Activated CD4-positive, alpha-beta T cell treated with anti-CD3 and anti-CD28 coated beads, Interleukin-2, amount 10 ng/mL, durations not matched to agents 24 days and 14 days (primary cell): ENCODE results near the gene MALT1. TPM values are rescaled to one million over a fixed set of nuclear protein-coding genes. Genes with fewer than 3 reads are reported as not detected.
"Not testable (repeated sequence)": the region's sequence is repeated elsewhere in the genome, so short reads cannot be mapped to it uniquely, and the experiment has no call there.

Experiments
- DNase-seq: peaks from one replicate; pipeline ENCODE4 v3.0.0; 2022
- H3K27ac Mint-ChIP-seq: one replicate; pipeline ENCODE4 v1.8.0; 2022; ENCODE audit warnings: mild to moderate bottlenecking, mixed read lengths
- H3K27me3 Mint-ChIP-seq: one replicate; pipeline ENCODE4 v1.8.0; 2022; ENCODE audit warnings: mixed read lengths
- H3K36me3 Mint-ChIP-seq: one replicate; pipeline ENCODE4 v1.8.0; 2022; ENCODE audit warnings: low read depth, mild to moderate bottlenecking, mixed read lengths
- H3K4me1 Mint-ChIP-seq: one replicate; pipeline ENCODE4 v1.8.0; 2021; ENCODE audit warnings: mixed read lengths
- H3K4me3 Mint-ChIP-seq: one replicate; pipeline ENCODE4 v1.8.0; 2022; ENCODE audit warnings: mild to moderate bottlenecking, moderate library complexity, mixed read lengths
- H3K9me3 Mint-ChIP-seq: one replicate; pipeline ENCODE4 v1.8.0; 2021; ENCODE audit warnings: mixed read lengths
- intact Hi-C: fragments of 100-400 bp; cut with micrococcal nuclease; formaldehyde crosslinking; loops from one replicate; pipeline ENCODE4 v1.15.1; 2023
- total RNA-seq: library from RNA; stranded (reverse); gene quantifications from 2 replicates; pipeline ENCODE4 v1.2.3, GENCODE V29; 2022

Gene MALT1
- total RNA-seq, 1 donor from 2014 or later, result 22.7 TPM

DNA sequence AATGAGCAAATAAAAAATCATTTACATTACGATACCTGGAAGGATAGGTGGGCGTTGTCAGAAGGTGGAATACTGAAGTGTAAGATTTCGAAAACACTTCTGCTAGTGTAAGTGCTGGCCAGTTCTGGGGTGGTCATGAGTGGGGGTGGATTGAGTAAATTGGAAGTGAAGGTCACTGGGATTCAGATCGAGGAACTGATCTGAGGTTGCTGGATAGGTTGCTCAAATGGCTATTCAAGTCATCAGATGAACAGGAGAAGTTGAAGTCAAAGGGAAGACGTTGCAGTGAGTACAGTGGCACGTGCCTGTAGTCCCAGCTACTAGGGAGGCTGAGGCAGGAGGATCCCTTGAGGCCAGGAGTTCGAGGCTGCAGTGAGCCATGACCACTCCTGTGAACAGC lies 95.7 kb downstream of the MALT1 start:
- peaks cover 56% of the 10 kb centered on the region for H3K27me3 Mint-ChIP-seq
- no peak overlapping the region for H3K27ac Mint-ChIP-seq
- DNase-seq, result no peak
- peaks cover 14% of the 10 kb centered on the region for H3K4me1 Mint-ChIP-seq
- no peak overlapping the region for H3K4me3 Mint-ChIP-seq
- H3K9me3 Mint-ChIP-seq, result no peaks in the 10 kb centered on the region
- H3K36me3 Mint-ChIP-seq, result no peaks in the 10 kb centered on the region
- intact Hi-C loops, result no loop called here

DNA sequence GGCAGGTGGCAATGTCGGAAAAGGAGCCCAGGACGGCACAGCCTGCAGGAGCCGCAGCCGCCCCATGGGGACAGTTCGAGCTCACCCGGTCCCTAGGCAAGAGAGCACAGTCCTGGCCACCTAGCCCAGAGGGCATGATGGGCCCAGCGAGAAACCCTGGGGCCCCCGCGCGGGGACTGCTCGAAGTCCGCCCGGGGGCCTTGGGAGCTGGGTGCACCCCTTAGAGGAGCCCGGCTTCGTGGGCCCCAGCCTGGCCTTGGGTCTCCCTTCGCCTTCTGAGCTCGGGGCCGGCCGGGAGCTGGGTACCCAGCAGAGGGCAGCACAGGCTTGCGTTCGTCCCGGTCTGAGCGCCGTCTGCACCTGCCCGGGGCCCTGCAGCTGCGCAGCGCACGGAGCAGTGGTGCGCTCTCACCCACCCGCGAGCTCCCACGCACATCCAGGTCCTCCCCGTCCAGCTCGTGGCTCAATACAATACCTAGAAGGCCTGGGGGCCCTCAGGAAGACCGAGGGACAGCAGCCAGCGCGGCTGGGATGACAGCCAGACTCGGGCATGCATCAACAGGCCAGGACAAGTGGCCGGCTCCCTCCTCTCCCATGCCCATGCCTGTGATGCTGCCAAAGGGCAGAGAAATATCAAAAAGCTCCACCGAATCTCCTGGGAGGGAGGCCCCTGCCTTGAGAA lies 97.2 kb downstream of the MALT1 start:
- Mint-ChIP-seq H3K36me3 (no peaks in the 10 kb centered on the region), H3K4me1 (peaks cover 12% of the 10 kb centered on the region), H3K27ac (no peak overlapping the region), H3K27me3 (peaks cover 60% of the 10 kb centered on the region), H3K4me3 (peak overlapping the region; percentile 49), H3K9me3 (no peaks in the 10 kb centered on the region)
- intact Hi-C loops, result loop anchor here (1.0 kb wide), 1 partner anchor 302 kb away; no protein-coding TSS in a partner anchor
- peak; percentile 90 for DNase-seq

DNA sequence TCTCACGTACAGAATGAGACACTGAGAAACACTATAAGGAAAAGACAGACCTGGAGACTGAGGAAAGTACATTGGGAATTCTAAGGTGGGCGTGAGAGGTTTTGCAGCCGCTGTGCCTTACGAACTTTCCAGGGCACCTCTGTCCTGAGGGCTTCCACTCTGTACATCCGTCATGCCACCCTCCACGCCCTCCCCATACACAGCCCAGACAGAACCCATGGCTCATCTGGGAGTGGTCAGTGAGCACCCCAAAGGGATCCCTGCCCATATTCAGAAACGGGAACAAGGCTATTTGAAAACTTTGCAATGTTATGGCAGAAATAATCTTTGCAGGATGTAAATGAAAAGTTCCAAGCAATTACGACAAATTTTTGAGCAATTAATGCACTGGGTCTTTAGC lies 98.1 kb downstream of the MALT1 start:
- Mint-ChIP-seq H3K9me3 (no peaks in the 10 kb centered on the region), H3K27ac (no peak overlapping the region), H3K36me3 (no peaks in the 10 kb centered on the region), H3K4me3 (no peak overlapping the region), H3K27me3 (peaks cover 60% of the 10 kb centered on the region), H3K4me1 (peaks cover 9% of the 10 kb centered on the region)
- intact Hi-C loops, result no loop called here
- DNase-seq, result no peak

DNA sequence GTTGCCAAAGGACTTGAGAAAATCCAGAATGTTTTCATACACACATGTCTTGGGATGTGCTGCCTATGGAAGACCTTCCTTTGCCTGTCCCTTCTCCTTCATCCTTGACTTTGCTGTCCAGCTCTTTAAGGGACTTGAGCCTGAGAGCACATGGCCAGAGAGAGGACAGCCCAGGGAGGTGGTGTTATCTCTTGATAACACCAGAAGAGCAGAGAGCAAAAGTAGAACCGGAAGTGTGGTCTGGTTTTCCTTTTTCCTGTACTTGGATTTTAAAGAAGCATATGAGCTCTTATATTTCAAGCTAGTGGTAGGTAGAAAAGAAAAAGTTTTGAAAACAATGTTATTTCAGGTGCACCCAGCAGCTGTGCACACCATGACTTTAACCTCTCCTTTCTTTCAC lies 99.3 kb downstream of the MALT1 start:
- Mint-ChIP-seq H3K27ac (no peak overlapping the region), H3K27me3 (peaks cover 51% of the 10 kb centered on the region), H3K9me3 (no peaks in the 10 kb centered on the region), H3K4me3 (no peak overlapping the region), H3K36me3 (no peaks in the 10 kb centered on the region), H3K4me1 (peaks cover 9% of the 10 kb centered on the region)
- DNase-seq, result no peak
- intact Hi-C loops, result no loop called here

DNA sequence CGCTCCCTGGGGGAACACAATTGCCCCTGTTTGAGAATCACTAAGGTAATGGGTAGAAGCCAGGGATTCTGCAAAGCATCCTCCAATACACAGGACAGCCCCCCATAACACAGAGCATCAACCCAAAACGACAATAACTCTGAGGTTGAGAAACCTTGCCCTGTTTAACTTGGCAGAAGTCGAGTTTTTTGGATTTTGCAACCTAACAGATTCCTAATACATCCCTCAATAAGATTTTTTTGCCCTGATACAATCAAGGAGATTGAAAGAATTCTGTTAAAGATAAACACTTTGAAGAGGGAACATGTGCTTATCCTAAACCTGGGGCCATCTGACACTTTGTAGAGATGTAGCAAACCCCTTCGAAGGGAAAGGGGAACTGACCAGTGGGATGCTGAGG lies 100.9 kb downstream of the MALT1 start:
- H3K9me3 Mint-ChIP-seq, result no peaks in the 10 kb centered on the region
- no peak for DNase-seq
- H3K4me3 Mint-ChIP-seq, result no peak overlapping the region
- peaks cover 39% of the 10 kb centered on the region for H3K27me3 Mint-ChIP-seq
- no peak overlapping the region for H3K27ac Mint-ChIP-seq
- peaks cover 9% of the 10 kb centered on the region for H3K4me1 Mint-ChIP-seq
- intact Hi-C loops, result no loop called here
- H3K36me3 Mint-ChIP-seq, result no peaks in the 10 kb centered on the region

DNA sequence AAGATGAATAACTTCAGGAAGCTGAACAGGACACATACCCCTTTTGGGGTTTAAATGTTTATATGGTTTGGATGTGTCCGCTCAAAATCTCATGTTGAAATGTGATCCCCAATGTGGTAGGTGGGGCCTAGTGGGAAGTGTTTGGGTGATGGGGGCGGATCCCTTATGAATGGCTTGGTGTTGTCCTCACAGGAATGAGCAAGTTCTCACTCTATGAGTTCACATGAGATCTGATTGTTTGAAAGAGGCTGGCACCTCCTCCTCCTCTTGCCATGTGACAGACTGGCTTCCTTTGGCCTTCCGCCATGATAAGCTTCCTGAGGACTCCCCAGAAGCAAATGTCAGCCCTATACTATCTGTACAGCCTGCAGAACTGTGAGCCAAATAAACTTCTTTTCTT lies 104.8 kb downstream of the MALT1 start:
- DNase-seq, result no peak
- Mint-ChIP-seq H3K27me3 (peaks cover 21% of the 10 kb centered on the region), H3K27ac (no peak overlapping the region), H3K4me3 (no peak overlapping the region), H3K4me1 (peaks cover 3% of the 10 kb centered on the region), H3K36me3 (no peaks in the 10 kb centered on the region), H3K9me3 (no peaks in the 10 kb centered on the region)
- intact Hi-C loops, result no loop called here

DNA sequence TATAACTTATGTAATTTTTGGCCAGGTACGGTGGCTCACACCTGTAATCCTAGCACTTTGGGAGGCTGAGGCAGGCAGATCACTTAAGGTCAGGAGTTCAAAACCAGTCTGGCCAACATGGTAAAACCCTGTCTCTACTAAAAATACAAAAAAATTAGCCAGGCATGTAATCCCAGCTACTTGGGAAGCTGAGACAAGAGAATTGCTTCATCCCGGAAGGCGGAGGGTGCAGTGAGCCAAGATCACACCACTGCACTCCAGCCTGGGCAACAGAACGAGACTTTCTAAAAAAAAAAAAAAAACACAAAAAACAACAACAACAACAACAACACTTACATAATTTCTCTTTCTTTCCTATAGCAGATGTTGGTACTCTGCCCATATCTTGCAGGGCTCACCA lies 105.3 kb downstream of the MALT1 start:
- H3K4me1 Mint-ChIP-seq, DNase-seq, H3K4me3 Mint-ChIP-seq, H3K27ac Mint-ChIP-seq, intact Hi-C loops, H3K36me3 Mint-ChIP-seq, H3K9me3 Mint-ChIP-seq: not testable (repeated sequence)
- peaks cover 20% of the 10 kb centered on the region for H3K27me3 Mint-ChIP-seq

DNA sequence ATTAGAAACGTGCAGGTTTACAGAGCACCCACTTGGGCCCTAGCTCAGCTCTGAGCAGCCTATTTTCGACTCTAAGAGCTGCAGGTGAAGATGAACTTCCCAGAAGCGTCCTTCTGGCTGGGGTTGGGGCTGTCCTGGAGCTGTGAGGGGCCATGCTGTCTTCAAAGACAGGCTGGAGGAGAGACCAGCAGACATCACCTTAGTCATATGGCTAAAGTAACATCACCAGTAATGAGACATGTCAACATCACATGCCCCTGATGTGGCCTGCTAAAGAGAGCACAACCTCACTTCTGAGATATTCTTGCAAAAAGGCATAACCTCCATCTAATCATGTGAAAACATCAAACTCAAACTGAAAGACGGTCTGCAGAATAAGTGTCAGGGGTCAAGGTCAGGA lies 106.2 kb downstream of the MALT1 start:
- Mint-ChIP-seq H3K27ac (no peak overlapping the region), H3K27me3 (peaks cover 12% of the 10 kb centered on the region), H3K4me1 (peaks cover 3% of the 10 kb centered on the region), H3K9me3 (no peaks in the 10 kb centered on the region), H3K4me3 (no peak overlapping the region), H3K36me3 (no peaks in the 10 kb centered on the region)
- intact Hi-C loops, result no loop called here
- no peak for DNase-seq

DNA sequence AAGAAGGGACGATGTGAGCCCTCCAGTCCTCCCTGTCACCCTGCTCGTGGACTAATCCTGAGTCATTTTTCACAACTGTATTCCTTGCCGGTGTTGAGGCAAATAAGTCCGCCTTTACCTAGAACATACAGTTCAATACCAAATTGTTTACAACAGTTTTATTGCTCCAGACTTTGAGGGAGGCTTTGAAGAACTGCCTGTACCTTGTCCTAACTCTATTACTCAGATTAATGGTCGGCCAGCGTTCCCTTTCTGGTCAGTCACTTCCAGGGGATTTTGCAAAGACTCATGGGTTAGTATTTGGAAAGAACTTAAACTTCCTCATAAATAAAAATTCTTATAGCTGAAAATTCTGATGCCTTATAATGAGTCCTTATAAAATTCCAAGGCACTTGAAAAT lies 108.3 kb downstream of the MALT1 start:
- H3K27ac Mint-ChIP-seq, result no peak overlapping the region
- intact Hi-C loops, result no loop called here

DNA sequence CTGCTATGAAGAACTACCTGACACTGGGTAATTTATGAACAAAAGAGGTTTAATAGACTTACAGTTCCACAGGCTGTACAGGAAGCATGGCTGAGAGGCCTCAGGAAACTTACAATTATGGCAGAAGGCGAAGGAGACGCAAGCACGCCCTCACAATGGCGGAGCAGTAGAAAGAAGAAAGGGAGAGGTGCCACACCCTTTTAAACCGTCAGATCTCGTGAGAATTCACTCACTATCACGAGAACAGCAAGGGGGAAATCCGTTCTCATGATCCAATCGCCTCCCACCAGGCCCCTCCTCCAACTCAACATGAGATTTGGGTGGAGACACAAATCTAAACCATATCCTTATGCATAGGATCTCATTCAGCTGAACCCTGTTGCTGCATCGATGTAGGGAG lies 108.8 kb downstream of the MALT1 start:
- Mint-ChIP-seq H3K36me3 (no peaks in the 10 kb centered on the region), H3K9me3 (no peaks in the 10 kb centered on the region), H3K4me3 (no peak overlapping the region), H3K27ac (no peak overlapping the region), H3K4me1 (peaks cover 3% of the 10 kb centered on the region), H3K27me3 (peaks cover 7% of the 10 kb centered on the region)
- intact Hi-C loops, result no loop called here
- DNase-seq, result no peak

More for the DNA sequence above, 108.3 kb downstream of the MALT1 start:
- Mint-ChIP-seq H3K9me3 (no peaks in the 10 kb centered on the region), H3K4me3 (no peak overlapping the region), H3K4me1 (peaks cover 3% of the 10 kb centered on the region), H3K27me3 (peaks cover 7% of the 10 kb centered on the region), H3K36me3 (no peaks in the 10 kb centered on the region)
- DNase-seq, result no peak

DNA sequence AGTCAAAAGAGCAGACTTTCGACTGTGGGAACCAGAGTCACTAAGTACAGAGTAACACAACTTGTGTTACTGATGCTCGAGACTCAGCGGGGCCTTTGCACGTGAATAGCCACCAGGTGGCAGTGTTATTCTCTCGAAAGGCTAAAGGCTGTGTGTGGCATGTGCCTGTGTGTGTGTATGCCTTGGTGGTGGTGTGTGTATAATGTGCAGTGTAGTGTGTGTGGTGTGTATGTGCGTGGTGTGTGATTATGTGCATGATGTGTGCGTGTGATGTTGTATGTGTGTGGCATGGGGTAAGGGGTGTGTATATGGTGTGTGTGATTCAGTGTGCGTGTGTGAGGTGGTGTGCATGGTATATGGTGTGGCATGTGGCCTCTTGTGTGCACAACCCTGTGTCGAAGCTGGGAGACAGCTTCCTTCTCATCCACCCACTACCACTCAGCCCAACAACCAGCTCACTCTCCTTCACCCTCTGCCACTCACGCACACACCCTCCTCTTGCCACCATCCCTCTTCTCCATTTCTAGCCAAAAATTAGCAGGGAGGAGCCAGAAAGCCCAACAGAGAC lies 110.4 kb downstream of the MALT1 start:
- DNase-seq, result peak; percentile 90
- Mint-ChIP-seq H3K27ac (no peak overlapping the region), H3K9me3 (no peaks in the 10 kb centered on the region), H3K27me3 (peaks cover 9% of the 10 kb centered on the region), H3K36me3 (no peaks in the 10 kb centered on the region), H3K4me1 (peaks cover 3% of the 10 kb centered on the region), H3K4me3 (no peak overlapping the region)
- intact Hi-C loops, result loop anchor here (1.0 kb wide), 2 partner anchors 276 to 289 kb away; no protein-coding TSS in a partner anchor

DNA sequence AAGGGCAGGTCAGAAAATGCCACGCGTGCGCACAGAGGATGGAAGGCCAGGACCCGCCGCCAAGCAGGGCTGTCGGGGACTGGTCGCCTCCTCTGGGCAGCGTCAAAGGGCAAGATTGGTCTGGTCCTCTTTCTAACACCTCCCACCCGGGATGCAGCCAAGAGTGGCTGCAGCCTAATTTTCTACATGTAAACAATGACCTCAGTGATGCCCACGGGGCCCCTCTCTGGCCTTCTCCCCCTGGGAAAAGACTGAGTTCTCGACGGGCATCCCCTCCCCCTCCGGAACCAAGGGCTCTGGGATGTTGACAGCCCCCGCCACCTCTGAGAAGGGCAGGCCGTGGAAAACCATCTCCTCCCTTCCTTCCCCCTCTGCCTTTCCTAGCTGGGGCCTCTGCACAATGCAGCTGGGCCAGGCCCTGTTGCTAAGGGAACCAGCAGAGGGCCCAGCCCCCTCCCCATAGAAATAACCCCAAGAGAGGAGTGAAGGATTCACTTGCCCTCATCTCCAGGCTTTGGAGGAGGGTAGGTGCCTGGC lies 113.4 kb downstream of the MALT1 start:
- peaks cover 2% of the 10 kb centered on the region for H3K27me3 Mint-ChIP-seq
- H3K4me1 Mint-ChIP-seq, result peaks cover 3% of the 10 kb centered on the region
- H3K27ac Mint-ChIP-seq, result no peak overlapping the region
- no peaks in the 10 kb centered on the region for H3K9me3 Mint-ChIP-seq
- no peaks in the 10 kb centered on the region for H3K36me3 Mint-ChIP-seq
- no peak for DNase-seq
- no peak overlapping the region for H3K4me3 Mint-ChIP-seq
- intact Hi-C loops, result no loop called here

DNA sequence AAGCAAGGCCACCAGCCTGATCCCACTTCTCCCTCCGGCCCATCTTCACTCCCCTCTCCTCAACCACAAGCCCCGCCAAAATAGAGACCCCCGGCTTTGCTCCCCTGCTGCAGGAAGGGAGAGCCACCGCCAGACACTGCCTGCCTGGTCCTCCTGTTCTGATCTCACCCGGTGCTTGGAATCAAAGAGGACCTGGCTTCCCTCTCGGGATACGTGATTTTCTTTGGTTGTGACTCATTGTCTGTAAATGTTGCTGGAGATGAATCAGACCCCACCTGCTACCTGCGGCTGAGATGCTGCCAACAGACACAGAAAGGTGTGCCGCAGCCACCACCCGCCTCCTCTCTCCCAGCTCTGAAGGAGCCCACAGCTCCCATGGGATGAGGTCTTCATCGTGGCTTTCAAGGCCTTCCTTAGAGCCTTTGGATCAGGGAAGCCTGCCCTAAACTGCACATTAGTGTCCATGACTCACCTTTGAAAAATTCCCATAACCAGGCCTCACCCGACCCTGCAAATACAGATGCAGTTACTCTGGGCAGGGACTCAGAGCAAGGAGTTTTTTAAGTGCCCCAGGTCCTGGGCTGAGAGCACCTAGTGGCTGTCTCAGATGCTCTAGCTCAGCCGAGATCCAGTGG lies 114.0 kb downstream of the MALT1 start:
- H3K4me1 Mint-ChIP-seq, result no peaks in the 10 kb centered on the region
- intact Hi-C loops, result no loop called here
- H3K36me3 Mint-ChIP-seq, result no peaks in the 10 kb centered on the region
- H3K27ac Mint-ChIP-seq, result no peak overlapping the region
- H3K27me3 Mint-ChIP-seq, result peaks cover 2% of the 10 kb centered on the region
- no peak for DNase-seq
- no peaks in the 10 kb centered on the region for H3K9me3 Mint-ChIP-seq
- H3K4me3 Mint-ChIP-seq, result no peak overlapping the region

DNA sequence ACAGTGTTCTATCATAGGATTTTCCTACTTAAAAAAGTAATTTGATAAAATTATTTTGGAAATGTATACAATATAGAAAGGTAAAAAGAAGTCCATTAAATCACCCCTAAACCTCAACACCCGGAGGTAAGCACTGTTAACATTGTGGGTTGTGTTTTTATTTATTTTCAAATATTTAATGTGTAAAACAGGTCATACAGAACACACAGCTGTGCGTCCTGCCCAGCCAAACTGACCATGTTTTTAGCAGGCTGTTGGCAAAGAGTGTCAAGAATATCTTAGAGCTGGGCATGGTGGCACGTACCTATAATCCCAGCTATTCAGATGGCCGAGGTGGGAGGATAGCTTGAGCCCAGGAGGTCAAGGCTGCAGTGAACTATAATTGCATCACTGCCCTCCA lies 114.6 kb downstream of the MALT1 start:
- intact Hi-C loops, result no loop called here
- no peak for DNase-seq
- Mint-ChIP-seq H3K4me3 (no peak overlapping the region), H3K27me3 (peaks cover 2% of the 10 kb centered on the region), H3K36me3 (no peaks in the 10 kb centered on the region), H3K9me3 (no peaks in the 10 kb centered on the region), H3K4me1 (no peaks in the 10 kb centered on the region), H3K27ac (no peak overlapping the region)
